H1 (cell line): ENCODE results near the gene EZH1.
"Not testable (repeated sequence)": the region's sequence is repeated elsewhere in the genome, so short reads cannot be mapped to it uniquely, and the experiment has no call there.

Experiments
- CTCF ChIP-seq, 3 experiments: IDR thresholded peaks; 1 replicate in 2 of 3; 2 replicates in 1 of 3; pipeline versions ENCODE4 v1.5.1 to v1.6.1; 2011; ENCODE audit warnings: low read length in 3 of 3, mild to moderate bottlenecking in 3 of 3, inconsistent platforms in 2 of 3, low read depth in 1 of 3, moderate library complexity in 1 of 3; ENCODE audit not compliant: insufficient read depth in 1 of 3; ENCODE audit errors: control extremely low read depth in 1 of 3
- HDAC2 ChIP-seq, 2 experiments: fragments of 300-600 bp in 1 of 2; sonication (generic) in 1 of 2; IDR thresholded peaks; 2 replicates each; pipeline ENCODE4 v1.6.1; 2011 to 2012; ENCODE audit warnings: low read depth in 2 of 2, low read length in 2 of 2, mild to moderate bottlenecking in 2 of 2, moderate library complexity in 2 of 2, borderline replicate concordance in 1 of 2, inconsistent platforms in 1 of 2
- POLR2A ChIP-seq, 2 experiments: IDR thresholded peaks; 1 replicate in 1 of 2; 2 replicates in 1 of 2; pipeline ENCODE4 v1.6.1; 2011; ENCODE audit warnings: low read depth in 2 of 2, low read length in 2 of 2, mild to moderate bottlenecking in 2 of 2; ENCODE audit errors: control extremely low read depth in 1 of 2
- POLR2AphosphoS5 ChIP-seq: IDR thresholded peaks from 2 replicates; pipeline ENCODE4 v1.6.1; 2011; ENCODE audit warnings: low read depth, low read length
- RXRA ChIP-seq: IDR thresholded peaks from 2 replicates; pipeline ENCODE4 v1.6.1; 2011; ENCODE audit warnings: low read depth, mild to moderate bottlenecking, low read length, moderate library complexity; ENCODE audit not compliant: insufficient read depth
- SIX5 ChIP-seq: IDR thresholded peaks from 2 replicates; pipeline ENCODE4 v1.6.1; 2011; ENCODE audit warnings: mild to moderate bottlenecking, low read depth, low read length

- TF ChIP-seq POLR2A (IDR thresholded peaks at IDR 0.05; ENCODE audit: control extremely low read depth in 1 of 2, low read depth in 2 of 2, low read length in 2 of 2); CTCF (IDR thresholded peaks at IDR 0.05; ENCODE audit: control extremely low read depth in 1 of 3, insufficient read depth in 1 of 3, low read depth in 1 of 3, low read length in 3 of 3); POLR2AphosphoS5; SIX5; RXRA; HDAC2 (IDR thresholded peaks at IDR 0.05; ENCODE audit: borderline replicate concordance in 1 of 2, low read depth in 2 of 2, low read length in 2 of 2): not testable (repeated sequence)
Measured at GRCh38 chr17:42666126-42666525, 78.7 kb downstream of the EZH1 start.
